B cell (primary cell): Measurements from ENCODE around the gene ITGB2. TPM values are rescaled to one million over a fixed set of nuclear protein-coding genes. Genes with fewer than 3 reads are reported as not detected.

Experiments
- ATAC-seq: fragments of 200-7000 bp; cut with Tn5 transposase; one replicate; pipeline ENCODE4 v1.10.0; 2021; ENCODE audit warnings: low read depth, mild to moderate bottlenecking, moderate number of reproducible peaks, moderate library complexity
- CTCF ChIA-PET: fragments of 350-600 bp; sonication (Branson Sonifier 250); formaldehyde crosslinking; loops from one replicate; lab custom pipeline; 2021; ENCODE audit warnings: antibody characterized with exemption, inconsistent platforms; lab: Charles Lee
- POLR2A ChIA-PET: fragments of 350-600 bp; sonication (Branson Sonifier 250); formaldehyde crosslinking; loops from one replicate; lab custom pipeline; 2021; ENCODE audit warnings: antibody characterized with exemption; lab: Charles Lee
- DNase-seq: peaks from one replicate; pipeline ENCODE4 v3.0.0; 2013
- H2AFZ ChIP-seq: 2 replicates; pipeline ENCODE4 v1.6.1; 2012; ENCODE audit warnings: mild to moderate bottlenecking, low read depth, low read length; ENCODE audit not compliant: insufficient read depth, poor library complexity, severe bottlenecking
- H3K27ac ChIP-seq, 2 donors: 1 replicate in 1 of 2; 2 replicates in 1 of 2; pipeline ENCODE4 v1.5.1; 2012 to 2013; ENCODE audit warnings: low read length in 2 of 2, mild to moderate bottlenecking in 2 of 2, moderate library complexity in 1 of 2
- H3K27me3 ChIP-seq, 4 experiments: fragments of 200-600 bp in 1 of 4; sonication (generic) in 1 of 4; replicated peaks in 1 of 4; 1 replicate in 2 of 4; 2 replicates in 2 of 4; pipeline versions ENCODE4 v1.6.1 to v1.7.0; 2013 to 2016; ENCODE audit warnings: low read length in 3 of 4, mild to moderate bottlenecking in 2 of 4, mixed read lengths in 1 of 4, moderate library complexity in 1 of 4; ENCODE audit not compliant: insufficient read depth in 4 of 4, control insufficient read depth in 3 of 4; ENCODE audit errors: control extremely low read depth in 1 of 4
- H3K36me3 ChIP-seq, 2 experiments: replicated peaks in 1 of 2; 1 replicate in 1 of 2; 2 replicates in 1 of 2; pipeline versions ENCODE4 v1.6.1 to v1.7.1; 2013; ENCODE audit warnings: low read length in 1 of 2; ENCODE audit not compliant: insufficient read depth in 2 of 2, control insufficient read depth in 1 of 2; ENCODE audit errors: control extremely low read depth in 1 of 2, extremely low read depth in 1 of 2
- H3K4me1 ChIP-seq, 2 donors: fragments of 200-600 bp in 1 of 2; sonication (generic) in 1 of 2; 1 replicate in 1 of 2; 2 replicates in 1 of 2; pipeline versions ENCODE4 v1.5.1 to v1.6.1; 2013 to 2017; ENCODE audit warnings: low read length in 2 of 2; ENCODE audit not compliant: control insufficient read depth in 2 of 2, insufficient read depth in 2 of 2
- H3K4me2 ChIP-seq: replicated peaks from 2 replicates; pipeline ENCODE3; 2012; ENCODE audit warnings: mild to moderate bottlenecking, low read depth, low read length; ENCODE audit not compliant: poor library complexity, severe bottlenecking
- H3K4me3 ChIP-seq, 5 experiments: fragments of 200-600 bp in 1 of 5; sonication (generic) in 1 of 5; 1 replicate in 3 of 5; 2 replicates in 2 of 5; pipeline versions ENCODE4 v1.5.1 to v1.7.0; 2011 to 2016; ENCODE audit warnings: low read length in 4 of 5, mild to moderate bottlenecking in 4 of 5, low read depth in 2 of 5, control low read depth in 1 of 5, moderate library complexity in 1 of 5; ENCODE audit not compliant: insufficient read depth in 1 of 5; ENCODE audit errors: control extremely low read depth in 1 of 5, extremely low read depth in 1 of 5
- H3K79me2 ChIP-seq: fragments of 200-600 bp; sonication (generic); one replicate; pipeline ENCODE4 v1.6.0; 2016; ENCODE audit warnings: low read length; ENCODE audit not compliant: control insufficient read depth, insufficient read depth
- H3K9ac ChIP-seq: fragments of 200-600 bp; sonication (generic); 2 replicates; pipeline ENCODE4 v1.6.1; 2017; ENCODE audit warnings: mild to moderate bottlenecking, low read length, moderate library complexity
- H3K9me3 ChIP-seq, 3 donors: one replicate each; pipeline versions ENCODE4 v1.6.1 to v1.7.1; 2013; ENCODE audit warnings: low read length in 2 of 3; ENCODE audit not compliant: control insufficient read depth in 2 of 3, insufficient read depth in 1 of 3; ENCODE audit errors: control extremely low read depth in 1 of 3
- H4K20me1 ChIP-seq: 2 replicates; pipeline ENCODE4 v1.6.0; 2012; ENCODE audit warnings: mild to moderate bottlenecking, low read length; ENCODE audit not compliant: insufficient read depth, control insufficient read depth, poor library complexity, severe bottlenecking
- H3K27ac Mint-ChIP-seq: one replicate; pipeline ENCODE4 v1.8.0; 2021; ENCODE audit warnings: mixed read lengths
- H3K27me3 Mint-ChIP-seq: one replicate; pipeline ENCODE4 v1.8.0; 2021; ENCODE audit warnings: mixed read lengths
- H3K4me1 Mint-ChIP-seq: one replicate; pipeline ENCODE4 v1.8.0; 2021; ENCODE audit warnings: mixed read lengths
- H3K4me3 Mint-ChIP-seq: one replicate; pipeline ENCODE4 v1.8.0; 2021; ENCODE audit warnings: mixed read lengths
- H3K9me3 Mint-ChIP-seq: one replicate; pipeline ENCODE4 v1.8.0; 2022; ENCODE audit warnings: mixed read lengths; ENCODE audit not compliant: insufficient read depth
- CTCF ChIP-seq: fragments of 200-600 bp; IDR thresholded peaks from one replicate; pipeline ENCODE4 v1.8.0; 2022; ENCODE audit warnings: antibody characterized with exemption, mild to moderate bottlenecking
- EZH2 ChIP-seq: IDR thresholded peaks from 2 replicates; pipeline ENCODE4 v1.6.1; 2012; ENCODE audit warnings: borderline replicate concordance, low read depth, mild to moderate bottlenecking, moderate library complexity, low read length; ENCODE audit not compliant: insufficient read depth, poor library complexity, severe bottlenecking
- WGBS: methylation state at CpG from one replicate; pipeline ENCODE4 v1.1.5; 2013; ENCODE audit warnings: missing lambda C conversion rate; ENCODE audit not compliant: insufficient coverage; 5-methylcytosine and 5-hydroxymethylcytosine counted together
- intact Hi-C: fragments of 100-400 bp; cut with micrococcal nuclease; formaldehyde crosslinking; loops from one replicate; pipeline ENCODE4 v1.10.0; 2022
- polyA plus RNA-seq: library from polyadenylated mRNA; depleted of rRNA; stranded (reverse); fragments of >200 nt; gene quantifications from 2 replicates; pipeline ENCODE4 v1.2.3, GENCODE V29; 2012
- total RNA-seq, 2 donors: library from RNA; stranded (reverse); fragments of 120-200 nt in 1 of 2; gene quantifications; 1 replicate in 1 of 2; 2 replicates in 1 of 2; pipeline versions ENCODE4 v1.2.3 to v1.2.4, GENCODE V29; 2013 to 2022

Gene ITGB2
- total and polyA plus RNA-seq, 2 donors (not counting 1 experiment from before 2014, with no cell fraction given): 102 to 368 TPM

- peaks cover 67% of the 10 kb centered on the region for H3K79me2 ChIP-seq
- H3K27ac Mint-ChIP-seq: no peak overlapping the region
- H2AFZ ChIP-seq: no peak overlapping the region
- H3K4me3 Mint-ChIP-seq: no peak overlapping the region
- POLR2A ChIA-PET: no interaction called here
- H3K36me3 ChIP-seq: peaks cover 0 to 75% of the 10 kb centered on the region in 2 experiments
- H3K27me3 Mint-ChIP-seq: no peaks in the 10 kb centered on the region
- intact Hi-C loops: no loop called here
- peaks cover 88% of the 10 kb centered on the region for H4K20me1 ChIP-seq
- no peak overlapping the region for H3K4me3 ChIP-seq
- H3K4me1 ChIP-seq: peaks cover 0 to 6% of the 10 kb centered on the region in 2 donors
- H3K27me3 ChIP-seq: no peaks in the 10 kb centered on the region
- H3K9me3 ChIP-seq: no peaks in the 10 kb centered on the region
- ATAC-seq: no peak
- CTCF ChIA-PET: no interaction called here
- H3K27ac ChIP-seq: no peak overlapping the region
- peaks cover 2% of the 10 kb centered on the region for H3K4me1 Mint-ChIP-seq
- H3K9me3 Mint-ChIP-seq: no peaks in the 10 kb centered on the region
- DNase-seq: no peak
- H3K9ac ChIP-seq: no peak overlapping the region
- TF ChIP-seq EZH2 (no peak), CTCF (no peak)
- WGBS: 99% methylated on average over 14 of the region's 17 CpGs
- no peak overlapping the region for H3K4me2 ChIP-seq
These were observed 64.6 kb downstream of the ITGB2 start for GRCh38 chr21:44856131-44856530.

- WGBS: 98% methylated on average over 13 of the region's 14 CpGs
- H3K27ac ChIP-seq: no peak overlapping the region
- peaks cover 0 to 6% of the 10 kb centered on the region in 2 donors for H3K4me1 ChIP-seq
- no peaks in the 10 kb centered on the region for H3K9me3 Mint-ChIP-seq
- no peak for DNase-seq
- no peak overlapping the region for H3K4me2 ChIP-seq
- H3K79me2 ChIP-seq: peaks cover 62% of the 10 kb centered on the region
- H3K9ac ChIP-seq: no peak overlapping the region
- ChIA-PET POLR2A (no interaction called here), CTCF (no interaction called here)
- TF ChIP-seq CTCF: no peak
- TF ChIP-seq EZH2: no peak
- intact Hi-C loops: no loop called here
- no peaks in the 10 kb centered on the region for H3K27me3 Mint-ChIP-seq
- no peaks in the 10 kb centered on the region for H3K27me3 ChIP-seq
- no peaks in the 10 kb centered on the region for H3K9me3 ChIP-seq
- H3K4me1 Mint-ChIP-seq: no peaks in the 10 kb centered on the region
- peaks cover 86% of the 10 kb centered on the region for H4K20me1 ChIP-seq
- no peak overlapping the region for H3K27ac Mint-ChIP-seq
- H2AFZ ChIP-seq: no peak overlapping the region
- H3K4me3 ChIP-seq: no peak overlapping the region
- H3K4me3 Mint-ChIP-seq: no peak overlapping the region
- ATAC-seq: no peak
- H3K36me3 ChIP-seq: peaks cover 0 to 80% of the 10 kb centered on the region in 2 experiments
These were observed 65.1 kb downstream of the ITGB2 start for GRCh38 chr21:44855572-44855971.
